GM18520 (cell line): ENCODE data around the gene WLS.

ENCODE experiments used
- ATAC-seq: cut with Tn5 transposase; IDR thresholded peaks from one replicate; pipeline ENCODE4 v1.9.1; 2021; ENCODE audit not compliant: unreplicated experiment

WLS gene

GRCh38 chr1:68141071-68142021 is 91.0 kb downstream of the WLS start:
- ATAC-seq: no peak

- no peak for ATAC-seq
Observed at GRCh38 chr1:68140536-68140935, 91.8 kb downstream of the WLS start.

- no peak for ATAC-seq
Observed at GRCh38 chr1:68136187-68136586, 96.1 kb downstream of the WLS start.

GRCh38 chr1:68132426-68133130 is 99.7 kb downstream of the WLS start:
- ATAC-seq: no peak

- ATAC-seq: no peak
Observed at GRCh38 chr1:68131261-68131660, 101.1 kb downstream of the WLS start.

GRCh38 chr1:68129536-68130250 is 102.6 kb downstream of the WLS start:
- ATAC-seq: no peak

GRCh38 chr1:68128820-68129219 is 103.5 kb downstream of the WLS start:
- no peak for ATAC-seq

GRCh38 chr1:68128157-68128556 is 104.2 kb downstream of the WLS start:
- ATAC-seq: peak; percentile 61

- no peak for ATAC-seq
Observed at GRCh38 chr1:68121536-68121935, 110.8 kb downstream of the WLS start.

GRCh38 chr1:68120136-68120791 is 112.1 kb downstream of the WLS start:
- peak; percentile 49 for ATAC-seq

- ATAC-seq: no peak
Observed at GRCh38 chr1:68119445-68119844, 112.9 kb downstream of the WLS start.

GRCh38 chr1:68117416-68117815 is 114.9 kb downstream of the WLS start:
- ATAC-seq: no peak

GRCh38 chr1:68116643-68117235 is 115.6 kb downstream of the WLS start:
- ATAC-seq: no peak

- no peak for ATAC-seq
Observed at GRCh38 chr1:68115308-68115707, 117.0 kb downstream of the WLS start.

GRCh38 chr1:68113966-68114365 is 118.4 kb downstream of the WLS start:
- ATAC-seq: no peak

GRCh38 chr1:68112835-68113243 is 119.5 kb downstream of the WLS start:
- no peak for ATAC-seq

- no peak for ATAC-seq
Observed at GRCh38 chr1:68111519-68112436, 120.5 kb downstream of the WLS start.

GRCh38 chr1:68107771-68108170 is 124.6 kb downstream of the WLS start:
- no peak for ATAC-seq

- no peak for ATAC-seq
Observed at GRCh38 chr1:68103884-68104554, 128.3 kb downstream of the WLS start.
